Measurements from ENCODE around the gene RNASE12.
"Not testable (repeated sequence)": the region's sequence is repeated elsewhere in the genome, so short reads cannot be mapped to it uniquely, and the experiment has no call there.

Gene RNASE12

DNA sequence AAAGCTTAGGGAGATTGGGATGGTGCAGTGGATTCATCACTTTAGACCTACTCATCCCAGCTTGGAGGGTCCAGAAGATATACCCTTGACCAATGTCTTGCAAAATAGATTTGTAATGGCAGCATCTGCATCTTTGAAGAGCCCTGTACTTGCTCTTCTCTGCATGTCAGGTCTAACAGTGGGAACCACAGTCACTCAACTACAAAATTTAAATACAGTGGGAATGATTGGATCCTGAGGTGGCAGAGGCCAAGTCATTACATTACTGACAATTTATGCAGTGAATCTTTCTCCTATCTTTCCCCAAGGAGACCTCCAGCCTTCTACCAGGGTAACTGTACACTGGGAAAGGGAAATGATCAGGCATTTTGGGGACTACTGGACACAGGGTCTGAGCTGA, 22.1 kb downstream of the RNASE12 start:
- Histone ChIP-seq H3K36me3 (ENCODE audit: control insufficient read depth, insufficient read depth, low read length) (no peaks in the 10 kb centered on the region), H3K79me1 (ENCODE audit: low read length) (no peaks in the 10 kb centered on the region), H4K8ac (ENCODE audit: low read depth, low read length) (no peak overlapping the region), H3K27me3 (ENCODE audit: insufficient read depth, low read length, poor library complexity) (no peaks in the 10 kb centered on the region), H3K56ac (ENCODE audit: low read length) (no peak overlapping the region), H3K9ac (ENCODE audit: low read length) (no peak overlapping the region), H2BK120ac (ENCODE audit: low read depth, low read length) (no peak overlapping the region), H3K4me3 (ENCODE audit: low read length) (no peak overlapping the region), H2BK5ac (ENCODE audit: low read length) (no peak overlapping the region), H3K27ac (ENCODE audit: low read depth, low read length) (no peak overlapping the region), H3K18ac (ENCODE audit: low read length) (peak overlapping the region; percentile 39), H3K4ac (ENCODE audit: low read depth, low read length) (no peak overlapping the region), H3K79me2 (ENCODE audit: control insufficient read depth, insufficient read depth, low read length) (no peaks in the 10 kb centered on the region), H4K5ac (ENCODE audit: low read length) (no peak overlapping the region), H3K23ac (ENCODE audit: low read length) (no peak overlapping the region), H2BK15ac (replicated peaks; ENCODE audit: low read depth) (no peak overlapping the region), H3K4me1 (ENCODE audit: control insufficient read depth, low read depth, low read length) (peaks cover 2% of the 10 kb centered on the region), H3K4me2 (ENCODE audit: low read length) (no peak overlapping the region), H2AK5ac (ENCODE audit: low read length) (no peak overlapping the region)
- DNase-seq, result no peak

- WGBS (ENCODE audit: extremely low coverage, insufficient coverage, low lambda C conversion rate), result no CpG with 5 or more reads among the region's 3 CpGs
- Histone ChIP-seq H3K79me2 (ENCODE audit: control insufficient read depth, insufficient read depth, low read length) (no peaks in the 10 kb centered on the region), H3K4ac (ENCODE audit: low read depth, low read length) (no peak overlapping the region), H3K4me3 (ENCODE audit: low read length) (no peak overlapping the region), H4K8ac (ENCODE audit: low read depth, low read length) (no peak overlapping the region), H2BK15ac (replicated peaks; ENCODE audit: low read depth) (no peak overlapping the region), H4K5ac (ENCODE audit: low read length) (no peak overlapping the region), H3K27me3 (ENCODE audit: insufficient read depth, low read length, poor library complexity) (no peaks in the 10 kb centered on the region), H3K27ac (ENCODE audit: low read depth, low read length) (peak overlapping the region; percentile 30), H3K9ac (ENCODE audit: low read length) (no peak overlapping the region), H3K4me2 (ENCODE audit: low read length) (no peak overlapping the region), H2AK5ac (ENCODE audit: low read length) (no peak overlapping the region), H2BK5ac (ENCODE audit: low read length) (no peak overlapping the region), H3K56ac (ENCODE audit: low read length) (no peak overlapping the region), H3K36me3 (ENCODE audit: control insufficient read depth, insufficient read depth, low read length) (no peaks in the 10 kb centered on the region), H3K23ac (ENCODE audit: low read length) (no peak overlapping the region), H3K4me1 (ENCODE audit: control insufficient read depth, low read depth, low read length) (peaks cover 2% of the 10 kb centered on the region), H3K18ac (ENCODE audit: low read length) (no peak overlapping the region), H3K79me1 (ENCODE audit: low read length) (no peaks in the 10 kb centered on the region), H2BK120ac (ENCODE audit: low read depth, low read length) (no peak overlapping the region)
- DNase-seq, result peak; percentile 66
These were observed 22.8 kb downstream of the RNASE12 start for GRCh38 chr14:20568393-20568792.

- H3K4me1 ChIP-seq (ENCODE audit: control insufficient read depth, low read depth, low read length); H3K27me3 ChIP-seq (ENCODE audit: insufficient read depth, low read length, poor library complexity); H2AK5ac ChIP-seq (ENCODE audit: low read length); H3K23ac ChIP-seq (ENCODE audit: low read length); H3K9ac ChIP-seq (ENCODE audit: low read length); H2BK15ac ChIP-seq (replicated peaks; ENCODE audit: low read depth); H3K36me3 ChIP-seq (ENCODE audit: control insufficient read depth, insufficient read depth, low read length); H4K8ac ChIP-seq (ENCODE audit: low read depth, low read length); H3K4me3 ChIP-seq (ENCODE audit: low read length); H2BK120ac ChIP-seq (ENCODE audit: low read depth, low read length); H2BK5ac ChIP-seq (ENCODE audit: low read length); H3K79me2 ChIP-seq (ENCODE audit: control insufficient read depth, insufficient read depth, low read length); H3K4me2 ChIP-seq (ENCODE audit: low read length); H3K56ac ChIP-seq (ENCODE audit: low read length); H3K79me1 ChIP-seq (ENCODE audit: low read length); H4K5ac ChIP-seq (ENCODE audit: low read length); H3K4ac ChIP-seq (ENCODE audit: low read depth, low read length); DNase-seq; H3K18ac ChIP-seq (ENCODE audit: low read length): not testable (repeated sequence)
- WGBS (ENCODE audit: extremely low coverage, insufficient coverage, low lambda C conversion rate), result no CpG with 5 or more reads among the region's 1 CpG
- H3K27ac ChIP-seq (ENCODE audit: low read depth, low read length), result peak overlapping the region; percentile 76
These were observed 24.0 kb downstream of the RNASE12 start for GRCh38 chr14:20567199-20567598.

GRCh38 chr14:20564501-20564997, 26.6 kb downstream of the RNASE12 start:
- no peak overlapping the region for H3K4ac ChIP-seq (ENCODE audit: low read depth, low read length)
- H2BK5ac ChIP-seq (ENCODE audit: low read length), result no peak overlapping the region
- H3K56ac ChIP-seq (ENCODE audit: low read length), result no peak overlapping the region
- H4K8ac ChIP-seq (ENCODE audit: low read depth, low read length), result no peak overlapping the region
- H3K18ac ChIP-seq (ENCODE audit: low read length), result no peak overlapping the region
- no peak overlapping the region for H3K4me2 ChIP-seq (ENCODE audit: low read length)
- peaks cover 3% of the 10 kb centered on the region for H3K4me1 ChIP-seq (ENCODE audit: control insufficient read depth, low read depth, low read length)
- H3K27ac ChIP-seq (ENCODE audit: low read depth, low read length), result no peak overlapping the region
- no peak overlapping the region for H2AK5ac ChIP-seq (ENCODE audit: low read length)
- H3K9ac ChIP-seq (ENCODE audit: low read length), result no peak overlapping the region
- DNase-seq, result no peak
- H3K79me2 ChIP-seq (ENCODE audit: control insufficient read depth, insufficient read depth, low read length), result no peaks in the 10 kb centered on the region
- no CpG with 5 or more reads among the region's 2 CpGs for WGBS (ENCODE audit: extremely low coverage, insufficient coverage, low lambda C conversion rate)
- H2BK15ac ChIP-seq (replicated peaks; ENCODE audit: low read depth), result no peak overlapping the region
- no peak overlapping the region for H3K4me3 ChIP-seq (ENCODE audit: low read length)
- H4K5ac ChIP-seq (ENCODE audit: low read length), result no peak overlapping the region
- H3K23ac ChIP-seq (ENCODE audit: low read length), result no peak overlapping the region
- no peaks in the 10 kb centered on the region for H3K27me3 ChIP-seq (ENCODE audit: insufficient read depth, low read length, poor library complexity)
- no peaks in the 10 kb centered on the region for H3K36me3 ChIP-seq (ENCODE audit: control insufficient read depth, insufficient read depth, low read length)
- H3K79me1 ChIP-seq (ENCODE audit: low read length), result no peaks in the 10 kb centered on the region
- H2BK120ac ChIP-seq (ENCODE audit: low read depth, low read length), result no peak overlapping the region

GRCh38 chr14:20563971-20564370, 27.2 kb downstream of the RNASE12 start:
- no peak overlapping the region for H3K56ac ChIP-seq (ENCODE audit: low read length)
- H3K27ac ChIP-seq (ENCODE audit: low read depth, low read length), result no peak overlapping the region
- H3K9ac ChIP-seq (ENCODE audit: low read length), result no peak overlapping the region
- no CpG with 5 or more reads among the region's 1 CpG for WGBS (ENCODE audit: extremely low coverage, insufficient coverage, low lambda C conversion rate)
- H2AK5ac ChIP-seq (ENCODE audit: low read length), result no peak overlapping the region
- peaks cover 3% of the 10 kb centered on the region for H3K4me1 ChIP-seq (ENCODE audit: control insufficient read depth, low read depth, low read length)
- H3K79me2 ChIP-seq (ENCODE audit: control insufficient read depth, insufficient read depth, low read length), result no peaks in the 10 kb centered on the region
- H4K8ac ChIP-seq (ENCODE audit: low read depth, low read length), result no peak overlapping the region
- no peak for DNase-seq
- no peak overlapping the region for H3K18ac ChIP-seq (ENCODE audit: low read length)
- H3K79me1 ChIP-seq (ENCODE audit: low read length), result no peaks in the 10 kb centered on the region
- H3K4me3 ChIP-seq (ENCODE audit: low read length), result no peak overlapping the region
- H4K5ac ChIP-seq (ENCODE audit: low read length), result no peak overlapping the region
- H2BK5ac ChIP-seq (ENCODE audit: low read length), result no peak overlapping the region
- no peaks in the 10 kb centered on the region for H3K36me3 ChIP-seq (ENCODE audit: control insufficient read depth, insufficient read depth, low read length)
- H3K4ac ChIP-seq (ENCODE audit: low read depth, low read length), result no peak overlapping the region
- H3K4me2 ChIP-seq (ENCODE audit: low read length), result no peak overlapping the region
- no peak overlapping the region for H2BK120ac ChIP-seq (ENCODE audit: low read depth, low read length)
- H2BK15ac ChIP-seq (replicated peaks; ENCODE audit: low read depth), result no peak overlapping the region
- H3K23ac ChIP-seq (ENCODE audit: low read length), result no peak overlapping the region
- H3K27me3 ChIP-seq (ENCODE audit: insufficient read depth, low read length, poor library complexity), result no peaks in the 10 kb centered on the region

GRCh38 chr14:20560961-20561360, 30.2 kb downstream of the RNASE12 start, which contains the start of gene RNASE9:
RNASE9 (minus strand) TSS chr14:20561047.
- H3K27ac ChIP-seq (ENCODE audit: low read depth, low read length), result no peak within 1 kb of the TSS
- H4K8ac ChIP-seq (ENCODE audit: low read depth, low read length), result no peak within 1 kb of the TSS
- no peak within 1 kb of the TSS for H3K23ac ChIP-seq (ENCODE audit: low read length)
- no peak for DNase-seq
- no peak within 1 kb of the TSS for H3K9ac ChIP-seq (ENCODE audit: low read length)
- H3K79me2 ChIP-seq (ENCODE audit: control insufficient read depth, insufficient read depth, low read length), result no peaks in the 10 kb centered on the region
- H3K36me3 ChIP-seq (ENCODE audit: control insufficient read depth, insufficient read depth, low read length), result no peaks in the 10 kb centered on the region
- H3K56ac ChIP-seq (ENCODE audit: low read length), result no peak within 1 kb of the TSS
- H3K4me1 ChIP-seq (ENCODE audit: control insufficient read depth, low read depth, low read length), result peaks cover 3% of the 10 kb centered on the region
- WGBS (ENCODE audit: extremely low coverage, insufficient coverage, low lambda C conversion rate), result no CpG with 5 or more reads among the region's 3 CpGs
- peak within 1 kb of the TSS; percentile 64 for H2BK15ac ChIP-seq (replicated peaks; ENCODE audit: low read depth)
- H2BK120ac ChIP-seq (ENCODE audit: low read depth, low read length), result no peak within 1 kb of the TSS
- no peak within 1 kb of the TSS for H3K4ac ChIP-seq (ENCODE audit: low read depth, low read length)
- H2BK5ac ChIP-seq (ENCODE audit: low read length), result no peak within 1 kb of the TSS
- H3K79me1 ChIP-seq (ENCODE audit: low read length), result no peaks in the 10 kb centered on the region
- H3K4me2 ChIP-seq (ENCODE audit: low read length), result no peak within 1 kb of the TSS
- no peaks in the 10 kb centered on the region for H3K27me3 ChIP-seq (ENCODE audit: insufficient read depth, low read length, poor library complexity)
- no peak within 1 kb of the TSS for H3K4me3 ChIP-seq (ENCODE audit: low read length)
- H2AK5ac ChIP-seq (ENCODE audit: low read length), result no peak within 1 kb of the TSS
- no peak within 1 kb of the TSS for H4K5ac ChIP-seq (ENCODE audit: low read length)
- no peak within 1 kb of the TSS for H3K18ac ChIP-seq (ENCODE audit: low read length)
